ENCODE results near the gene MYL11.

Gene MYL11

GRCh38 chr16:30418350-30419181 is 44.0 kb downstream of the MYL11 start (continued):
- TF ChIP-seq PATZ1 (tag by site-specific recombination; IDR thresholded peaks at IDR 0.05) (peak; percentile 16; the same call in 1 of the 2 replicates), TSHZ1 (tag by site-specific recombination; IDR thresholded peaks at IDR 0.05; ENCODE audit: borderline replicate concordance) (no peak), ZNF324 (tag by site-specific recombination; IDR thresholded peaks at IDR 0.05) (0 out of 2 replicates have a peak, but pooled peaks have one; percentile 0), ATF2 (tag by site-specific recombination; IDR thresholded peaks at IDR 0.05; ENCODE audit: low read depth) (no peak), ZNF600 (tag by site-specific recombination; IDR thresholded peaks at IDR 0.05) (peak; percentile 58), WT1 (tag by site-specific recombination; IDR thresholded peaks at IDR 0.05) (no peak), ZNF157 (tag by site-specific recombination; IDR thresholded peaks at IDR 0.05) (no peak), GLIS1 (tag by site-specific recombination; IDR thresholded peaks at IDR 0.05) (peak; percentile 23), ZNF174 (tag by site-specific recombination; IDR thresholded peaks at IDR 0.05) (no peak), BCL6B (tag by site-specific recombination; IDR thresholded peaks at IDR 0.05) (no peak), YY1 (tag by site-specific recombination; IDR thresholded peaks at IDR 0.05) (no peak), ZNF335 (tag by site-specific recombination; conservative IDR thresholded peaks at IDR 0.05) (0 out of 2 replicates have a peak, but pooled peaks have one; percentile 27), ZNF664 (tag by site-specific recombination; IDR thresholded peaks at IDR 0.05) (peak; percentile 53), KLF17 (tag by site-specific recombination; IDR thresholded peaks at IDR 0.05) (peak; percentile 53; the same call in 1 of the 2 replicates), GFI1B (tag by site-specific recombination; IDR thresholded peaks at IDR 0.05) (peak; percentile 9; the same call in 1 of the 2 replicates), ZNF223 (tag by site-specific recombination; IDR thresholded peaks at IDR 0.05) (no peak), KLF8 (tag by site-specific recombination; IDR thresholded peaks at IDR 0.05) (peak; percentile 30; the same call in 1 of the 2 replicates), ZNF843 (tag by site-specific recombination; IDR thresholded peaks at IDR 0.05) (no peak), ZNF18 (tag by site-specific recombination; IDR thresholded peaks at IDR 0.05) (no peak), ZNF24 (tag by site-specific recombination; IDR thresholded peaks at IDR 0.05) (0 out of 2 replicates have a peak, but pooled peaks have one; percentile 12), ZBTB20 (tag by site-specific recombination; IDR thresholded peaks at IDR 0.05) (peak; percentile 56; the same call in 1 of the 2 replicates), HOXC10 (CRISPR knock-in tag; IDR thresholded peaks at IDR 0.05) (no peak), SALL2 (tag by site-specific recombination; IDR thresholded peaks at IDR 0.05; ENCODE audit: borderline replicate concordance) (no peak), ZSCAN23 (tag by site-specific recombination; IDR thresholded peaks at IDR 0.05) (peak; percentile 37; the same call in 1 of the 2 replicates), ZNF529 (tag by site-specific recombination; IDR thresholded peaks at IDR 0.05; ENCODE audit: insufficient replicate concordance) (no peak), KLF7 (tag by site-specific recombination; IDR thresholded peaks at IDR 0.05; ENCODE audit: borderline replicate concordance) (0 out of 2 replicates have a peak, but pooled peaks have one; percentile 51)

Measured in HEK293 (cell line).